Activated CD4-positive, CD25-positive, alpha-beta regulatory T cell treated with anti-CD3 and anti-CD28 coated beads, Interleukin-2, amount 50 U/mL, for 16 hours (primary cell): ENCODE results near the gene CD80.
"Not testable (repeated sequence)": the region's sequence is repeated elsewhere in the genome, so short reads cannot be mapped to it uniquely, and the experiment has no call there.

ENCODE experiments used
- DNase-seq: peaks from one replicate; pipeline ENCODE4 v3.0.0-alpha.2; 2020; ENCODE audit warnings: low read depth, low spot score

The CD80 gene

GRCh38 chr3:119582178-119582577, 22.8 kb upstream of the CD80 start:
- no peak for DNase-seq

DNA sequence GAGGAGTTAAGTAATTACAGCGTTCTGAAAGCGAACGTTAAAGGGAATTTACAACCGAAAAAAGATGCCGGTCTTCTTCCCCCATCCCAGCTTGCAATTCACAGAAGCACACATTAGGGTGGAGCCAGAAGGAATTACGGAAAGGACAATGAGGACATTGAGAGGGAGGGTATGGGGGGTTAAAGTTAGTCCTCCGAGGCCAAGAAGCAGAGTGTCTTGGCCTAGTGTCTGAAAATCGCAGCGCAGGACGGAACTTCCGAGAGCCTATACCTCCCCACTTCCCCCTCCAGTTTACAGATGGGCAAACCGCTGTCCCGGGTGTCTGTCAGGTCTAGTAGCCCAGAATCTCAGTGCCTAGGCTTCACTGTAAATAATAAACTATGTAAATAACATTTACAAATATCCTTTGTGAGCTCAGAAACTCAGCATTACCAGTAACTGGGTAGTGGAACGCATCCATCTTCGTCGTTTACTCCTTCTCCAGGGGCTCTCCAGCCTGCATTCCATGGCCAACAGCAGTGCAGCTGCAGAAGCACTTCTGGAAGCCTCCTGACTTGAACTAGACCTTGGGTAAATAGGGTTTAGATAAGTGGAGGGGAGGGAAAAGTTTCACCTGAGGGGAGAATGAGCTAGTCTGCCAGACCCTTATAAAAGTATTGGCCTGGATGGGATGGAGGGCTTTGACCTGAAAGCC, 20.8 kb upstream of the CD80 start:
- DNase-seq, result no peak

DNA sequence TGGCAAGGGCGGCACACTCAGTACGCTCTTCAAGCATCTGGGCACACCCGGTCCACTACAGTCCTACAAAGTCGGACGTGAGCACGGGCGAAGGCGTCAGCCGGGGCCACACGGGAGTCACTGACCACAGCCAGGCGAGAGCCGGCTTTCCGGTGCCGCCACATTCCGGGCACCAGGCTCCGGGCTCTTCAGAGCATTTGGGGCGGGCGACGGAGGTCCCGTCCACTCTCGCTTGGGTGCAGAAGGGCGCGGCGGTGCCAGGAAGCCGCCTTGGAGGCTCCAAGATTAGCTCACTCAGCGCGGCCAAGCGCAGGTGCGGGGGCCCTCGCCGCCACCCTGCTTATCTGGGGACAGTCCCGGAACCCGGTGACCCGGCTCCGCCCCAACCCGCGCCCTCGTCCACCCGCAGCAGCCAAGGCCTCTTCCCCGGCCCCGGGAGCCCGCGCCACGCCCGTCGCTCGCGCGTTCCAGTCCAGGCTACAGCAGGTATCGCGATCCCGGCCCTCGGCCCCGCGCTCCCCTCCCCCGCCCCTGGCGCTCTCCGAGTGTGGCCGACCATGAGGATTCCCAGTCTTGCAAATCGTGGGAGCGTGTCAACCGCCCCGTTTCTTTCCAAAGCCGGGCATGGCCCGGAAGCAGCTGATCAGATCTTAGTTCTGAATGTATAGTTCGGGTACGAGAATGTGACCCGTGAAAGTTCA, 20.1 kb upstream of the CD80 start, which contains the start of gene ADPRH:
TSS of gene ADPRH (plus strand) at position 127 of the 701 bp plus-strand sequence. CDS start 2,678 bp downstream, outside the sequence.
- DNase-seq, result peak; percentile 16

DNA sequence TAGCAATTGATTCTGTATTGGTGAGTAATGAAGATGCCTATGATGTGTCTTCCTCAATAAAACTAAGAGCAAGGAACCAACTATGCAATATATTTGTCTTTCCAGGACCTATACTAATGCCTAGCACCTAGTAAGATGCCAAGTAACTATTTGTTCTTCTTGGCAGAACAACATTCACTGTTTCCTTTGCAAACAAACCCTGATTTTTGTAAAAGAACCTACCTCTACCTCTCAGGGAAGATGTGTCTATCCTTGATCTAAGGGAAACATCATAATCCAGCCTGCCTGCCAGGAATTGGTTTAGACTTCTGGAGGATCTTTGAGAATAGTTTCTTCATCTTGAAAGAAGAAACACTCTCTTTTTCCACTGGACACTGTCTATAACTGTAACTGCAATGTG, 16.1 kb upstream of the CD80 start:
- no peak for DNase-seq

DNA sequence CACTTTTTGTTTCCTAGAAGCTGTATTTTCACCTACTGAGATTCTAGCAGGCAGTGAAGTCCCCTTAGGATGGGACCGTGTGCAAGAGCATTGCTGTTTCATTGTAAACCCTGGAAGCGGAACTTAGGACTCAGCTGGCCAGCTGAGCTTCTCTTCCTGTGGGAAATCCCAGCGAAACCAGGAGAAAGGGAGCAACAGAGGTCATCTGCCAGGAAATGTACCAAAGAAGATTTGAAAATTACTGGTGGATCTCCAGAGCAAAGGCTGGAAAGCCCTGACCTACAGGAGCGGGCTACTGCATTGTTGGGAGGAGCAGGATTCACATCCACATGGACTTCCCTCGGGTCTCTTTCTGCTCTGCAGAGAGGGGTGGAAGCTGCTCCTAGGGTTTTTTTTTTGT, 12.3 kb upstream of the CD80 start:
- DNase-seq, result no peak

- DNase-seq, result no peak
Observed at GRCh38 chr3:119571230-119571629, 11.8 kb upstream of the CD80 start.

- DNase-seq, result no peak
Observed at GRCh38 chr3:119570229-119570628, 10.8 kb upstream of the CD80 start.

DNA sequence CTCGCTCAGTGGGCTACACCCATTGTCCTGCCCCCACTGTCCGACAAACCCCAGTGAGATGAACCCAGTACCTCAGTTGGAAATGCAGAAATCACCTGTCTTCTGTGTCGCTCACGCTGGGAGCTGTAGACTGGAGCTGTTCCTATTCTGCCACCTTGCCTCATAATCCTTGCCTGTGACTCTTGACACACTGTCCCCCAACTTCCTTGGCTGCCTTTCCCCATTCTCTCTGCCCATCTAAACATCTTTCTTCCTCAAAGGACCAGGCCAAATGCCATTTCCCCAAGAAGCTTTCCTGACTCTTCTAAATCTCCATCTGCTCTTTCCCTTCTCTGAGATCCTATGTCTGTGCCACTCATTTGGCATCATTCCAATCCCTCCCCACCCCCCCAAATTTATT, 9.7 kb upstream of the CD80 start:
- no peak for DNase-seq

DNA sequence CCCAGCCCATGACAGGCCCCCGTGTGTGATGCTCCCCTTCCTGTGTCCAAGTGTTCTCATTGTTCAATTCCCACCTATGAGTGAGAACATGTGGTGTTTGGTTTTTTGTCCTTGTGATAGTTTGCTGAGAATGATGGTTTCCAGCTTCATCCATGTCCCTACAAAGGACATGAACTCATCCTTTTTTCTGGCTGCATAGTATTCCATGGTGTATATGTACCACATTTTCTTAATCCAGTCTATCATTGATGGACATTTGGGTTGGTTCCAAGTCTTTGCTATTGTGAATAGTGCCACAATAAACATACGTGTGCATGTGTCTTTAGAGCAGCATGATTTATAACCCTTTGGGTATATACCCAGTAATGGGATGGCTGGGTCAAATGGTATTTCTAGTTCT, 3.9 kb upstream of the CD80 start:
- not testable (repeated sequence) for DNase-seq

GRCh38 chr3:119562307-119562961, 3.0 kb upstream of the CD80 start:
- DNase-seq, result no peak

GRCh38 chr3:119560160-119560559, 746 bp upstream of the CD80 start:
- DNase-seq, result no peak

GRCh38 chr3:119558626-119559317, 642 bp downstream of the CD80 start:
- DNase-seq, result no peak

GRCh38 chr3:119557877-119558269, 1.5 kb downstream of the CD80 start:
- no peak for DNase-seq

GRCh38 chr3:119557192-119557876, 2.1 kb downstream of the CD80 start:
- DNase-seq, result no peak

GRCh38 chr3:119555929-119556328, 3.5 kb downstream of the CD80 start:
- DNase-seq, result no peak

DNA sequence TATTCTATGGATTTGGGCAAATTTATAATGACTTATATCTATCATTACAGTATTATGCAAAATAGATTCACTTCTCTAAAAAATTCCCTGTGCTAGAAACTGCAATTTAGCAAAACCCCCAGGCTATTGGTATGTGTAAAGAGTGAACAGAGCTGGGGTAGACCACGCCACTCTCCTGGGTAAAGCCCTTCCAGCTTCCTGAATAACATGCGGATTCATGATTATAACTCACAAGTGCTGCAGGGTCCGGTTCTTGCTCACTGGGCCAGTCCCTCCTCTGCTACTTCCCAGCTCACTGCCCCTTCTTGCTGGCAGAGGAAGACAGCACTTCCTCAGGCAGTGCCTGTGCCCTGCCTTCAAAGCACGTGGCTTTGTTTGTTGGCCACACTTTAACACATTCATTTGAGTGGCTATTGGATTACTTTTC, 4.1 kb downstream of the CD80 start:
- no peak for DNase-seq

GRCh38 chr3:119553823-119554415, 5.5 kb downstream of the CD80 start:
- DNase-seq, result no peak

- DNase-seq, result not testable (repeated sequence)
Observed at GRCh38 chr3:119552928-119553327, 6.5 kb downstream of the CD80 start.

DNA sequence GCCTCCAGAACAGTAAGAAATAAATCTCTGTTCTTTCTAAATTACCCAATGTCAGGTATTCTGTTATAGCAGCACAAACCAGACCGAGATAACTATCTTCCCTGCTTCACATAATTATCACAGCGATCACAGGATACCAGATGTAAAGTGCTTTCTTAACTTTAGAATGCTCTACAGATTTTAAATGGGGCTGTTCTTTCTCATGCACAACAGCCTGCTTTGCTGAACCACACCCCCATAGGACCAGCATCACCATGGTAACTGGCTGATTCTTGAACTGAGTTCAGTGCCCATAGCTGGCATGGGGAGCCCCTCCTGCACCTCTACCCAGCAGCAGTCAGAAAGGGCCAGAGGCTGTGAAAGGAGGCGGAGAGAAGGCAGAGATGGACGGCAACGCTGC, 7.8 kb downstream of the CD80 start:
- no peak for DNase-seq

DNA sequence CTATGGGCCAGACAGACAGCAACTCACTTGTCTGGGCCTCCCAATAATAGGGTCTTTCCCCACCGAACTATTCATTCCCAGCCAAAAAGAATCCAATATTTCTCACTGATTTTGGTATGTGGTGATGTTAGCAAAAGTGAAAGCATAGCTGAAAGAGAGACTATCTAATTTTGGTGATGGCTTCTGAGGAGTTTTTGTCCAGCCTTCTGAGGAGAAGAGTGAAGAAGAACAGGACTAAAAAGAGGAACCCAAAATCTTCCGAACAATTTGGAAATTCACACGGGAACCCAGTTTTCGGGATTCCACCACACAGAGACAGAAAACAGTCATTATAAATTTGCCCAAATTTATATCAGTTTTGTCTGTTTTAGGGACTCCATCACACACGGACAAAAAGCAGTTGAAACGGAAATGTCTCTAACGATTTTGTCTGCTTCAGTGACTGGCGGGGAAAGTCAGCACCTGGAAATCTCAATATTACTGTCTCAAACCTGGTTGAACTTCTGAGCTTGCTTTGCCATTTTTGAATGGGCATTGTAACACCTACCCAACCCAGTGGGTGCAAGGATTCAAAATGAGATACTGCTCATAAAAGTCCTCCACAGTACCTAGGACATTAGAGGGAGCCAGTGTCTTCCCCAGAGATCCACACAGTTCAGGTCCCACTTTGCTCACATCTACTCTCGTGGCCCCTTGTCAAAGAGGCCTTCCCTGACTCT, 9.1 kb downstream of the CD80 start:
- DNase-seq, result no peak
